Activated CD4-positive, alpha-beta memory T cell treated with anti-CD3 and anti-CD28 coated beads for 36 hours (primary cell): ENCODE data around the gene PPIG. TPM values are rescaled to one million over a fixed set of nuclear protein-coding genes. Genes with fewer than 3 reads are reported as not detected.
"Not testable (repeated sequence)": the region's sequence is repeated elsewhere in the genome, so short reads cannot be mapped to it uniquely, and the experiment has no call there.

Experiments
- CTCF ChIA-PET: fragments of 350-600 bp; sonication (Branson Sonifier 250); formaldehyde crosslinking; loops from one replicate; lab custom pipeline; 2021; ENCODE audit warnings: antibody characterized with exemption, inconsistent platforms; lab: Charles Lee
- POLR2A ChIA-PET: fragments of 350-600 bp; sonication (Branson Sonifier 250); formaldehyde crosslinking; loops from one replicate; lab custom pipeline; 2021; ENCODE audit warnings: antibody characterized with exemption; lab: Charles Lee
- DNase-seq: peaks from one replicate; pipeline ENCODE4 v3.0.0-alpha.2; 2020
- H3K27ac Mint-ChIP-seq: one replicate; pipeline ENCODE4 v1.8.0; 2021; ENCODE audit warnings: mixed read lengths
- H3K27me3 Mint-ChIP-seq: one replicate; pipeline ENCODE4 v1.8.0; 2021; ENCODE audit warnings: mixed read lengths
- H3K36me3 Mint-ChIP-seq: one replicate; pipeline ENCODE4 v1.8.0; 2021; ENCODE audit warnings: mixed read lengths
- H3K4me1 Mint-ChIP-seq: one replicate; pipeline ENCODE4 v1.8.0; 2021; ENCODE audit warnings: low read depth, mixed read lengths
- H3K4me3 Mint-ChIP-seq: one replicate; pipeline ENCODE4 v1.8.0; 2021; ENCODE audit warnings: mild to moderate bottlenecking, mixed read lengths
- H3K9me3 Mint-ChIP-seq: one replicate; pipeline ENCODE4 v1.8.0; 2021; ENCODE audit warnings: mixed read lengths
- intact Hi-C: fragments of 100-400 bp; cut with micrococcal nuclease; formaldehyde crosslinking; loops from one replicate; pipeline ENCODE4 v1.15.1; 2023
- total RNA-seq, 2 experiments: library from RNA; stranded (reverse); gene quantifications; one replicate each; pipeline ENCODE4 v1.2.3, GENCODE V29; 2021

Gene PPIG
- total RNA-seq, 2 experiments from 2014 or later: 52.3 to 55.3 TPM

- CTCF ChIA-PET: interaction anchor here (1.6 kb wide), 1 partner anchor 9 kb away, joined by 7 read pairs; the partner anchor contains the start of genes CFAP210 and PHOSPHO2
- H3K27ac Mint-ChIP-seq: peak overlapping the region; percentile 57
- DNase-seq: no peak
Measured at GRCh38 chr2:169684135-169684565, 100.0 kb downstream of the PPIG start.

GRCh38 chr2:169684712-169685111 is 100.6 kb downstream of the PPIG start:
- intact Hi-C loops: loop anchor here (10.0 kb wide), 1 partner anchor 680 kb away; no protein-coding TSS in a partner anchor
- H3K4me3 Mint-ChIP-seq, DNase-seq, H3K36me3 Mint-ChIP-seq, CTCF ChIA-PET, POLR2A ChIA-PET, H3K27me3 Mint-ChIP-seq, H3K27ac Mint-ChIP-seq: not testable (repeated sequence)
- Mint-ChIP-seq H3K4me1 (peaks cover 13% of the 10 kb centered on the region), H3K9me3 (peaks cover 11% of the 10 kb centered on the region)

More at GRCh38 chr2:169684135-169684565, 100.0 kb downstream of the PPIG start:
- intact Hi-C loops: loop anchor here (10.0 kb wide), 1 partner anchor 681 kb away; no protein-coding TSS in a partner anchor
- Mint-ChIP-seq H3K27me3 (peaks cover 2% of the 10 kb centered on the region), H3K4me1 (peaks cover 13% of the 10 kb centered on the region), H3K9me3 (peaks cover 8% of the 10 kb centered on the region), H3K4me3 (no peak overlapping the region), H3K36me3 (peaks cover 7% of the 10 kb centered on the region)
- POLR2A ChIA-PET: interaction anchor here (1.8 kb wide), 1 partner anchor 10 kb away, joined by 9 read pairs; the partner anchor contains the start of genes CFAP210 and PHOSPHO2

- CTCF ChIA-PET, POLR2A ChIA-PET, H3K4me3 Mint-ChIP-seq, H3K27me3 Mint-ChIP-seq, H3K27ac Mint-ChIP-seq, DNase-seq: not testable (repeated sequence)
- H3K9me3 Mint-ChIP-seq: peaks cover 22% of the 10 kb centered on the region
- H3K4me1 Mint-ChIP-seq: peaks cover 13% of the 10 kb centered on the region
- intact Hi-C loops: loop anchor here (10.0 kb wide), 1 partner anchor 678 kb away; no protein-coding TSS in a partner anchor
- peaks cover 14% of the 10 kb centered on the region for H3K36me3 Mint-ChIP-seq
Measured at GRCh38 chr2:169686825-169687224, 102.7 kb downstream of the PPIG start.

- H3K27ac Mint-ChIP-seq, CTCF ChIA-PET, H3K4me1 Mint-ChIP-seq, H3K4me3 Mint-ChIP-seq, DNase-seq, H3K27me3 Mint-ChIP-seq, POLR2A ChIA-PET: not testable (repeated sequence)
- Mint-ChIP-seq H3K36me3 (peaks cover 16% of the 10 kb centered on the region), H3K9me3 (peaks cover 22% of the 10 kb centered on the region)
- intact Hi-C loops: loop anchor here (10.0 kb wide), 1 partner anchor 677 kb away; no protein-coding TSS in a partner anchor
Measured at GRCh38 chr2:169687943-169688342, 103.8 kb downstream of the PPIG start.

- DNase-seq: no peak
- ChIA-PET POLR2A (no interaction called here), CTCF (interaction anchor here (1.3 kb wide), 1 partner anchor 16 kb away, joined by 3 read pairs; no protein-coding TSS in a partner anchor)
- Mint-ChIP-seq H3K27ac (no peak overlapping the region), H3K27me3 (peaks cover 8% of the 10 kb centered on the region), H3K9me3 (peaks cover 22% of the 10 kb centered on the region), H3K36me3 (peaks cover 19% of the 10 kb centered on the region), H3K4me1 (peaks cover 16% of the 10 kb centered on the region), H3K4me3 (no peak overlapping the region)
- intact Hi-C loops: loop anchor here (5.0 kb wide), 1 partner anchor 136 kb away; the partner anchor contains the start of gene UBR3
Measured at GRCh38 chr2:169690958-169691357, 106.8 kb downstream of the PPIG start.

Other genes with a start within 250 kb of the PPIG start
- under 1 TPM; 0.27 to 0.52 TPM for gene LRP2, start 221.8 kb upstream of the PPIG start, total RNA-seq
- gene BBS5, start 104.9 kb upstream of the PPIG start, total RNA-seq: 1 to 10 TPM; 2.4 to 3.4 TPM
- gene KLHL41, start 74.6 kb upstream of the PPIG start, total RNA-seq: under 1 TPM in 1 of 2 experiments, not detected in 1; 0.55 TPM
- 10 to 100 TPM; 41.6 to 47.6 TPM for gene FASTKD1, start 10.5 kb upstream of the PPIG start, total RNA-seq
- gene CFAP210, start 110.1 kb downstream of the PPIG start, total RNA-seq: not detected
- gene PHOSPHO2, start 110.1 kb downstream of the PPIG start, total RNA-seq: 1 to 10 TPM; 2.6 to 3.4 TPM
- 1 to 10 TPM; 3.1 to 3.9 TPM for gene KLHL23, start 149.5 kb downstream of the PPIG start, total RNA-seq
- 100 to 1,000 TPM; 112 to 120 TPM for gene SSB, start 214.5 kb downstream of the PPIG start, total RNA-seq
- gene METTL5, start 240.6 kb downstream of the PPIG start, total RNA-seq: 100 to 1,000 TPM; 109 to 110 TPM
- 10 to 100 TPM; 16.2 to 18.1 TPM for gene UBR3, start 243.1 kb downstream of the PPIG start, total RNA-seq